Measurements from ENCODE around the gene ATXN2.
"Not testable (repeated sequence)": the region's sequence is repeated elsewhere in the genome, so short reads cannot be mapped to it uniquely, and the experiment has no call there.

The ATXN2 gene

DNA sequence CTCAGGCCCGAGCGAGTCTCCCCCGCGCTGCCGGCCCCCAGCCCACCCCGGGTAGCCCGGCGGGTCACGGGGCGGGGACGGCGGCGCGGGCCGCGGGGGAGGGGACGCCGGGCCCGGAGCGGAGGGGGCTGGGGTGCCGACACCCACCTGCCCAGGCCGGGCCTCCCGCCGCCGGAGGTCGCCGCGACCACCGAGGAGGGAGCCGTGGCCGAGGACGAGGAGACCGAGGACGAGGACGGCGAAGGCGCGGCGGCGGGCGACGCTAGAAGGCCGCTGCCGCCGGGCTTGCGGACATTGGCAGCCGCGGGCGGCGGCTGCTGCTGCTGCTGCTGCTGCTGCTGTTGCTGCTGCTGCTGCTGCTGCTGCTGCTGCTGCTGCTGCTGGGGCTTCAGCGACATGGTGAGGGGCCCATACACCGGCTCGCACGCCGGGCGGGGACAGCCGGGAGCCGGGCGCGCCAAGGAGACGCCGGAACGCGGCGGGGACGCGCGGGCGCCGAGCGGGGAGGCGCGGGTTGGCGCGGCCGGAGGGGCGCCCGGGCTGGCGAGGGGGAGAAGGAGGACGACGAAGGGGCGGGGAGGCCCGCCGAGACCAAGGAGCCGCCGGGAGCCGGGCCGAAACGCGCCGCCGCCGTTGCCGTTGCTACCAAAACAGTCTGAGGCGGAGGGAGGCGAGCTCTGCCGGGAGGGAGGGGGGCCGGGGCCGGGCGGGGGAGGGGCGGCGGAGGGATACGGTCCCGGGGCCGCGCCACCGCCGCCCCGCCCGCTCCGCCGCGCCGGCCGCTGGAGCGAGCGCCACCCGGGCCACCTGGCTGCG, at the start of gene ATXN2:
Gene ATXN2, minus strand, starts transcription at position 679 of the 816 bp plus-strand sequence. Its CDS starts 281 bp downstream, at position 398.
- DNase-seq: peak; percentile 59

DNA sequence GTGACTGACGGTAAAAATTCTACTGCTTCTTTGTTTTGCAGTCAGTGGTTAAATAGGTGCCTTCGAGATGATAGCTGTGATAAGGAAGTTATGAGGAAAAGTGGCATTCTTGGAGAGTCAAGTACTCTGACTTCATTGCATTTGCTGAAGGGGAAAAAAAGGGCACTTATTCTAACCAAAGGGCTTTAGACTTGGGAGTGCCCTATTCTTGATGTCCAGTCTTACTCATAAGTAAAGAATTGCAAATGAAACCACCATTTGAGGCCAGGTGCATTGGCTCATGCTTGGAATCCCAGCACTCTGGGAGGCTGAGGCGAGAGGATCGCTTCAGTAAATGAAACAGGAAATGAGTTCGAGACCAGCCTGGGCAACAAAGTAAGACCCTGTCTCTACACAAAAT, 46.3 kb upstream of the ATXN2 start:
- no peak for DNase-seq

- no peak for DNase-seq
Observed at GRCh38 chr12:111643427-111643826, 44.3 kb upstream of the ATXN2 start.

GRCh38 chr12:111642681-111643426, 43.7 kb upstream of the ATXN2 start:
- no peak for DNase-seq

DNA sequence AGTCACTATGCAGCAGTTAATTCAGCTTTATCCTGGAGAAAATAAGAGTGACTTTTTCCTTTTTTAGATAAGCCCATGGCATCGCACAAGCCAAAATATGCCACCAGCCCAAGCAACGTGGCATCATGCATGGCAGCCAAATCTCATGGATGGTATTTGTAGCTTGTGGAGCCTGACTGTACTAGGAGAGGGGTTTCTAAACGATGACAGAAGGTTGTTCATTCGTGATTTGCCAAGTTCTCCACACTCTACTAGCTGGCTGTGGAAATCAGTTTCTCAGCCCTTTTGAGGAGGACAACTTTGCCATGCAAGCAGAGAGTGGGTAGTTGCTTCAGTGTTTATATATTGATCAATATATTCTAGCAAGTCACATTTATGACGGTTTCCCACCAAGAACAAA, 41.4 kb upstream of the ATXN2 start:
- no peak for DNase-seq

DNA sequence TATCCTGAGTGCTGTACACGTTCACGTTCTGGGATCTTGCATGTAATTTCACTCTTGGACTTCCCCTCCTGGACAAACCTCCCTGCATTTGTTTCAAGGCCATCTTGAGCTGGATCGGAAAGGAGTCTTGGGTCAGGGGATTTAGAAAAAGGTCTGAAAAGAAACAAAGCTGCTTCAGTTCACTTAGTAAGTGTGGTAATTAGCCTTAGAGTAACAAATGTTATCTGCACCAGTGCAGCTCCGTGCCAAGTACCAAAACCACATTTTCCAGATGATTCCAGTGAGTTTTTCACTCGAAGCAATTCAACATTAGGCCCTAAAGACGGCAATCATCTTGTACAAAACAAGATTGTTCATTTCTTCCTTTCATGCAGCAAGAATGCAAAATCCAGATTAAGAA, 39.4 kb upstream of the ATXN2 start:
- no peak for DNase-seq

DNA sequence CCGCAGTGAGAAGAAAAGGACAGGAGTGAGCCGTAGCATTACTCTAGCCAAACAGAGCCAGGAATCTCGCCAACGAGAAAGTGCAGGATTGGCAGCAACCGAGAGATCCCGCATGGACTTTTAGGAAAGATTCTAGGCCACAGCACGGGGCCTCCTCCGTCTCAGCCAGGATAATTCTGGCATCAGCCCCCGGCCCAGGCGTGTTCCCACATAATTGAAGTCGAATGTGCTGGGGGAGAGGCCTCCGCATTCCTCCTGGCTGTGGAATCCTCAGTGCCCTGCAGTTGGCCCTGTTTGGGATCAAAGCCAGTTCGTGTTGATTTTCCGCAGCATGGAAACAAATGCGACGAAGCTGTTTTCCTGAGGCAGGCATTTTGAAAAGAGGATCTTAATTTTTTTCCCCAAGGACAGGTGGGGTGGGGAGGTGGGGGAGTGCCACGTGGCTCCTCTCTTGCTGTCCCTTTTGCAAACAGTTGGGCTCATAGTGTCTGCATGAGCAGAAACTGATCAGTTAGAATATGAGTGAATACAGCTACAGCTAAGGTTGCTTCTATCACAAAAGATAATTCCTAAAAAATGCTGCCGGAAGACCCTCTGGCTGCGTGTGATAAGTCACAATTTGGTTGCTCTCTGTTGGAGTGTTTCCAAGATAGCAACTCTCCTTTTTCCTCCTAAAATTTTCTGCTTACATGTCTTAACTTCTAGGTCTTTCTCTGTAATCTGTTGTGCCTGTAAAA, 37.3 kb upstream of the ATXN2 start:
- DNase-seq: no peak

DNA sequence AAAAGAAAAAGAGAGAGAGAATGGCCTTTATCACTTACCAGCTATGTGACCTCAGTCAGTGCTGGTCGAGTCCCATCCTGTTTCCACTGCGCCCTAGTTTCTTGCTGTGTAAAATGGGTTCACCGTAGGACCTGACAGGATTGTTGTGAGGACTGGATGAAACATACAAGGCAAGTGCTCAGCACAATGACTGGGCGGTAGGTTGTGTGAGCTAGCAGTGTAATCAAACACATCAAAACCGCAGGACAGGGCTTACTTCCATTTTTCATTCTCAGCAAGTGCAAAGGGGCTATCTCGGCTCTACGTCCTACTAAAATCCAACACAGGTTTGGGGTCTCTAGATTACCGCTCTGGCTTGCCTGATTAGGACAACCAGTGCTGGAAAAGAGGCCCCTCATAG, 36.4 kb upstream of the ATXN2 start:
- DNase-seq: no peak

DNA sequence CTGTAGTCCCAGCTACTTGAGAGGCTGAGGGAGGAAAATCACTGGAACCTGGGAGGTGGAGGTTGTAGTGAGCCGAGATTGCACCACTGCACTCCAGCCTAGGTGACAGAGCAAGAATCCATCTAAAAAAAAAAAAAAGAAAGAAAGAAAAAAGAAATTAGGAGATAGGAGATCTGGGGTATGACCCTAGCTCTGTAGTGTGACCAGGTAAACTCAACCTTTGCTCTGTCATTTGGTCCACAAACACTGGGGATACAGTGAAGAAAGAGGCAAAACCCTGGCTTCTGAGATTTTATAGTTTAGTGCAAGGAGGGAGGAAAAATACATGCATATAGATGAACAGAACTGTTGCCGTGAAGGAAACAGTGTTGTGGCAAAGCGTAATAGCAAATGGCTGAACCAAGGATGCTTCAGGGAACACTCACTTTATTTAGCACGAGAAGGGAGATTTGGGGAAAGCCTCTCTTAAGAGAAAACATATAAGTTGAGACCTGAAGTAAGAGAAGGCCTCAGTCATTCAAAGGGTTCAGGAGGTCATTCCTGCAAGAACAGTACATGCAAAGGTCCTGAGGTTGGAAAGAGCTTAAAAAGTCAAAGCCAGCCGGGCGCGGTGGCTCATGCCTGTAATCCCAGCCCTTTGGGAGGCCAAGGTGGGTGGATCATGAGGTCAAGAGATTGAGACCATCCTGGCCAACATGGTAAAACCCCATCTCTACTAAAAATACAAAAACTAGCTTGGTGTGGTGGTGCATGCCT, 29.6 kb upstream of the ATXN2 start:
- DNase-seq: no peak

- no peak for DNase-seq
Observed at GRCh38 chr12:111626230-111626629, 27.1 kb upstream of the ATXN2 start.

GRCh38 chr12:111624540-111624939, 25.4 kb upstream of the ATXN2 start:
- DNase-seq: no peak

- not testable (repeated sequence) for DNase-seq
Observed at GRCh38 chr12:111617841-111618240, 18.7 kb upstream of the ATXN2 start.

GRCh38 chr12:111616177-111616623, 17.1 kb upstream of the ATXN2 start:
- DNase-seq: no peak

DNA sequence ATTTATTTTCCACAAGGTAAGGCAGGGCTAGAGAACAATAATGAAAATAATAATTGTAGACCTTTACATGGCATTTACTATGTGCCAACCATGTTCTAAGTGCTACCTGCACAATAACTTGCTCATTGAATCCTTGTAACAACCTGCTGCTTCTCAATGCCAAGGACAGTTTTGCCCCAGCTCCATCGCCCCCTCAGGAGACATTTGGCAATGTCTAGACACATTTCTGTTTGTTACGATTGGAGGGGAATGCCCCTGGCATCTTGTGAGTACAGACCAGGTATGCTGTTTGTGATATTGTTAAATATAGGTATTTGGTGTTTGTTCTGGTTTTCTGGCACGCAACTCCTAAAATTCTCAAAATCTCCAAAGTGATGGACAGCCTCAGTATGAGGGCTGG, 8.1 kb upstream of the ATXN2 start:
- DNase-seq: no peak

DNA sequence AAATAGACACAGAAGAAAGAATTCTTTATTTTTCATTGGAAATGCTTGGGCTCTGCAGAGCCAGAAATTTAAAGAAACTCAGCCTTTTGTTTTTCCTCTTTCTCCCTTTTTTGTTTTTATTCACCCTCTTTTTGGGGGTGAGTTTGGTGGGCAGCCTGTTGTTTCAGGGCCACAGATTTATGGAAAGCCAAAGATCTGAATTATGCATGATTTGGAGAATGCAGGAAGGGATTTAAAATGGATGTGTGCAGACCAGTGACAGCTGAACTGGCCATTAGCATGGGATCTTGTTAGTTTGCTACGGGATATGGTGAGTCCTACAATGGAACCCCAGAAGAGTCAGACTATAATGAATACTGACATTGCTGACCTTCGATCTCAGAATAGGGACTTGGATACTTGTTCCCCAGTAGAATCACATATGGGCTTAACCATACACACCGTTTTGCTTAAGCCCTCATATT, 7.7 kb upstream of the ATXN2 start:
- DNase-seq: no peak

DNA sequence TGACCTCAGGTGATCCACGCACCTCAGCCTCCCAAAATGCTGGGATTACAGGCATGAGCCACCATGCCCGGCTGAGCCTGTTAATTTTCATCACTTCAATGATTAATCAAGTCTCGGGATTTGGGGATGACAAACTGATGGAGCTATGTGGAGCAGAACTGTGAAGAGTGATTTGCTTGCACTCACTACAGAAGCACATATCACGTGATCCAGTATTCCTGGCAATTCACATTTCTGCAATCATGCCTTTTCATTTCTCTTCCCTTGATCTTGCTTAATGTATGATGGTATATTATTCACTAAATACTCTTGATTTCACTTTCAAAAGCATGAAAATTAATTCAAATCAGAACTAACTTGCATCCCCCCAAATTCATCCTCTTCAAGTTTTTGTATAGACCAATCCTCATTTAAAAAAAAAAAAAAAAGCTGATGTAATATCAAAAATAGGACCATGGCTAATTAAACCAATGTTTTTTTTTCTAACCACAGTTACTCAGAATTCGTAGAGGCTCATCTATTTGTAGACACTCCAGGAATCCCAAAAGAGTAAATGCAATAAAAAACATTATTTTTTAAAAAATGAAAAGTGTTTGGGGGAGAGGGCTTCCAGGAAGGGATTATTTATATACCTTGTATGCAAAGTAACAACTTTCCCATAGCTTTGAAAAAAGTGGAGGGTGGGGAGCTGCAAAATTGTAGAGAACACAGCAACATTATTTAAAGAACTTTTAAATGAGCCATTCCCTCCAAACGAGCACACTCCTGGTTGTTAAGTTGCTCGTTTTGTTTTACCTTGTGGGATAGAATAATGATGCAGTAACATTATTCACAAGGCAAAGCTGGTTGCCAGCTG, 7.0 kb upstream of the ATXN2 start:
- no peak for DNase-seq

DNA sequence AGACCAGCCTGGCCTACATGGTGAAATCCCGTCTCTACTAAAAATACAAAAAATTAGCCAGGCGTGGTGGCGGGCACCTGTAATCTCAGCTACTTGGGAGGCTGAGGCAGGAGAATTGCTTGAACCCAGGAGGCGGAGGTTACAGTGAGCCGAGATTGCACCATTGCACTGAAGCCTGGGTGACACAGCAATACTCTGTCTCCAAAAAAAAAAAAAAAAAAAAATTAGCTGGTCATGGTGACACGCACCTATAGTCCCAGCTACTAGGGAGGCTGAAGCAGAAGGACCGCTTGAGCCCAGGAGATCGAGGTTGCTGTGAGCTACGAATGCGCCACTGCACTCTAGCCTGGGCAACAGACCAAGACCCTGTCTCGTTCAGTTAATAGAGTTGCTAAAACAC, 3.7 kb upstream of the ATXN2 start:
- not testable (repeated sequence) for DNase-seq

- DNase-seq: no peak
Observed at GRCh38 chr12:111602348-111602747, 3.2 kb upstream of the ATXN2 start.

GRCh38 chr12:111600986-111601385, 1.9 kb upstream of the ATXN2 start:
- DNase-seq: not testable (repeated sequence)

- no peak for DNase-seq
Observed at GRCh38 chr12:111600205-111600642, 1.1 kb upstream of the ATXN2 start.

DNA sequence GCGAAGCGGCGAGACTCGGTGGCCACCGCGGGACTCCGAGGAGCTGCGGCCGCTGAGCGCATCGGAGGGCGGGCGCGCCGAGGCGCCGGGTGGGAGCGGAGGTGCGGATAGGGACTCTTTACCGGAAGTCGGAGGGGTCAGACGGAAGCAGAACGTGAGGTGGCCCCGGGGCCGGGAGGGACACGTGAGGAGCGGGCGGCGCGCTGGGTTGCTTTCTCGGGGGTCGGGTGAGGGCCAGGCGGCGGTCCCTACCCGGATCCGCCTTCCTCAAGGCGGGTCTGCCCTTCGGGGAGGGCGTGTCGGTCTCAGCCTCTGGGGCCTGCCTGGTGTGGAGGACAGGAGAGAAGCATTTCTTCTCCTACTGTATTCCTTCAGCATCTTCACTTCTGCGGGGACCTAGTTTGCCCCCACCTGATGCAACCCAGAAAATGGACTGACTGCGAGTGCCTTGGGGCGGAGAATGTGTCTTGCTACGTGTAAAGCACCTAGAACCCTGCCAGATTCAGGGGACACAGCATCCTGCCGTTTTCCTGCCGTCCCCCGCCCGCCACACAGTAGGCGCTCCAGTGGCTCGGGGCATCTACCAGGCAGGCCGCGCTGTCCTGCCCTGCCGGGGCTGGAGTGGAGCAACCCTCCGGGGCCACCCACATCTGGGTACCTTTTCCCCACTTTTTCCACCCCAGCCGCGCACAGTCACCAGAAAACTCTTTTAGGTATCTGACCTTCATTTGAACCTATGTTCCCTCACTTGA, 514 bp upstream of the ATXN2 start:
- peak; percentile 88 for DNase-seq

Data from stimulated activated CD4-positive, alpha-beta T cell treated with anti-CD3 and anti-CD28 coated beads, Interleukin-1b, Interleukin-23, amount 100 ng/mL, for 48 hours (primary cell).